ENCODE results near the gene C22orf23. TPM values are rescaled to one million over a fixed set of nuclear protein-coding genes. Genes with fewer than 3 reads are reported as not detected.
"Not testable (repeated sequence)": the region's sequence is repeated elsewhere in the genome, so short reads cannot be mapped to it uniquely, and the experiment has no call there.

C22orf23 gene
- polyA plus RNA-seq, 3 donors = 5.3 to 7.1 (median 5.5) TPM

- no peak for DNase-seq (ENCODE audit: extremely low read depth in 1 of 11, low read depth in 9 of 11, low spot score in 4 of 11)
Measured at GRCh38 chr22:37965940-37966664, 12.7 kb upstream of the C22orf23 start.

- no peak for DNase-seq (ENCODE audit: extremely low read depth in 1 of 11, low read depth in 9 of 11, low spot score in 4 of 11)
Measured at GRCh38 chr22:37961062-37961461, 7.7 kb upstream of the C22orf23 start.

GRCh38 chr22:37959231-37959825, 5.9 kb upstream of the C22orf23 start:
- no peak for DNase-seq (ENCODE audit: extremely low read depth in 1 of 11, low read depth in 9 of 11, low spot score in 4 of 11)

GRCh38 chr22:37957232-37957631, 3.8 kb upstream of the C22orf23 start:
- DNase-seq (ENCODE audit: extremely low read depth in 1 of 11, low read depth in 9 of 11, low spot score in 4 of 11) = no peak

GRCh38 chr22:37955825-37956397, 2.5 kb upstream of the C22orf23 start:
- not testable (repeated sequence) for DNase-seq (ENCODE audit: extremely low read depth in 1 of 11, low read depth in 9 of 11, low spot score in 4 of 11)

- no peak for DNase-seq (ENCODE audit: extremely low read depth in 1 of 11, low read depth in 9 of 11, low spot score in 4 of 11)
Measured at GRCh38 chr22:37954686-37955085, 1.3 kb upstream of the C22orf23 start.

GRCh38 chr22:37953062-37953436, 352 bp downstream of the C22orf23 start:
- DNase-seq (ENCODE audit: extremely low read depth in 1 of 11, low read depth in 9 of 11, low spot score in 4 of 11) = peak in 1 of 11 donors; percentile 14

- DNase-seq (ENCODE audit: extremely low read depth in 1 of 11, low read depth in 9 of 11, low spot score in 4 of 11) = not testable (repeated sequence)
Measured at GRCh38 chr22:37952629-37953028, 772 bp downstream of the C22orf23 start.

GRCh38 chr22:37951305-37951704, 2.1 kb downstream of the C22orf23 start:
- DNase-seq (ENCODE audit: extremely low read depth in 1 of 11, low read depth in 9 of 11, low spot score in 4 of 11) = peak in 1 of 11 donors; percentile 13

GRCh38 chr22:37947142-37947795, 6.1 kb downstream of the C22orf23 start:
- DNase-seq (ENCODE audit: extremely low read depth in 1 of 11, low read depth in 9 of 11, low spot score in 4 of 11) = not testable (repeated sequence)

GRCh38 chr22:37944423-37944822, 9.0 kb downstream of the C22orf23 start:
- not testable (repeated sequence) for DNase-seq (ENCODE audit: extremely low read depth in 1 of 11, low read depth in 9 of 11, low spot score in 4 of 11)

- DNase-seq (ENCODE audit: extremely low read depth in 1 of 11, low read depth in 9 of 11, low spot score in 4 of 11) = no peak
Measured at GRCh38 chr22:37943825-37944198, 9.6 kb downstream of the C22orf23 start.

- DNase-seq (ENCODE audit: extremely low read depth in 1 of 11, low read depth in 9 of 11, low spot score in 4 of 11) = peak in 3 of 11 donors; percentile 41 to 48 (median 46)
Measured at GRCh38 chr22:37943136-37943824, 10.1 kb downstream of the C22orf23 start.

- no peak for DNase-seq (ENCODE audit: extremely low read depth in 1 of 11, low read depth in 9 of 11, low spot score in 4 of 11)
Measured at GRCh38 chr22:37942133-37942532, 11.3 kb downstream of the C22orf23 start.

- no peak for DNase-seq (ENCODE audit: extremely low read depth in 1 of 11, low read depth in 9 of 11, low spot score in 4 of 11)
Measured at GRCh38 chr22:37940698-37941376, 12.6 kb downstream of the C22orf23 start.

GRCh38 chr22:37933711-37934376, 19.6 kb downstream of the C22orf23 start:
- peak in 10 of 11 donors; percentile 62 to 84 (median 77) for DNase-seq (ENCODE audit: extremely low read depth in 1 of 11, low read depth in 9 of 11, low spot score in 4 of 11)

- no peak for DNase-seq (ENCODE audit: extremely low read depth in 1 of 11, low read depth in 9 of 11, low spot score in 4 of 11)
Measured at GRCh38 chr22:37932821-37933578, 20.4 kb downstream of the C22orf23 start.

GRCh38 chr22:37932401-37932800, 21.0 kb downstream of the C22orf23 start:
- no peak for DNase-seq (ENCODE audit: extremely low read depth in 1 of 11, low read depth in 9 of 11, low spot score in 4 of 11)

Measured in renal cortex interstitium (tissue), 11 donors.